ENCODE measurements around the gene MYO15B.
A peak's percentile ranks its signal among the peaks of the same experiment; 100 is the strongest.
"Not testable (repeated sequence)": the region's sequence is repeated elsewhere in the genome, so short reads cannot be mapped to it uniquely, and the experiment has no call there.

MYO15B gene

GRCh38 chr17:75583197-75583596 lies 4.4 kb upstream of the MYO15B start:
- not testable (repeated sequence) for DNase-seq

- no peak for DNase-seq
Observed at GRCh38 chr17:75584849-75585175, 2.8 kb upstream of the MYO15B start.

GRCh38 chr17:75588596-75589011 lies 1.0 kb downstream of the MYO15B start:
- DNase-seq = no peak

- peak; percentile 67 for DNase-seq
Observed at GRCh38 chr17:75589012-75589918, 1.7 kb downstream of the MYO15B start.

GRCh38 chr17:75589919-75590303 lies 2.3 kb downstream of the MYO15B start:
- DNase-seq = no peak

- no peak for DNase-seq
Observed at GRCh38 chr17:75590314-75590761, 2.7 kb downstream of the MYO15B start.

- no peak for DNase-seq
Observed at GRCh38 chr17:75590849-75591721, 3.5 kb downstream of the MYO15B start.

- no peak for DNase-seq
Observed at GRCh38 chr17:75591722-75592302, 4.2 kb downstream of the MYO15B start.

GRCh38 chr17:75592348-75593020 lies 4.9 kb downstream of the MYO15B start:
- DNase-seq = no peak

GRCh38 chr17:75593430-75593829 lies 5.8 kb downstream of the MYO15B start:
- not testable (repeated sequence) for DNase-seq

GRCh38 chr17:75594499-75595283 lies 7.1 kb downstream of the MYO15B start:
- DNase-seq = no peak

- no peak for DNase-seq
Observed at GRCh38 chr17:75595284-75595919, 7.8 kb downstream of the MYO15B start.

GRCh38 chr17:75595920-75596313 lies 8.3 kb downstream of the MYO15B start:
- DNase-seq = no peak

GRCh38 chr17:75596320-75597087 lies 8.9 kb downstream of the MYO15B start:
- no peak for DNase-seq

GRCh38 chr17:75601057-75601987 lies 13.7 kb downstream of the MYO15B start:
- no peak for DNase-seq

GRCh38 chr17:75602644-75603043 lies 15.0 kb downstream of the MYO15B start:
- no peak for DNase-seq

- DNase-seq = no peak
Observed at GRCh38 chr17:75603123-75603522, 15.5 kb downstream of the MYO15B start.

- no peak for DNase-seq
Observed at GRCh38 chr17:75604034-75604695, 16.6 kb downstream of the MYO15B start.

GRCh38 chr17:75605790-75606189 lies 18.2 kb downstream of the MYO15B start:
- no peak for DNase-seq
